Sigmoid colon (tissue), 4 donors: ENCODE results near the gene PPM1K.

Experiments
- EP300 ChIP-seq, 4 donors: sonication (generic); formaldehyde crosslinking; IDR thresholded peaks; one replicate each; pipeline ENCODE4 v1.6.1; 2017; ENCODE audit warnings: antibody characterized with exemption in 4 of 4
- POLR2A ChIP-seq, 2 donors: fragments of 450-650 bp; IDR thresholded peaks; one replicate each; pipeline ENCODE4 v1.6.1; 2016; ENCODE audit warnings: antibody characterized with exemption in 2 of 2, mild to moderate bottlenecking in 2 of 2, moderate library complexity in 2 of 2
- POLR2AphosphoS5 ChIP-seq, 4 donors: sonication (generic); formaldehyde crosslinking; IDR thresholded peaks; one replicate each; pipeline ENCODE4 v1.6.1; 2017; ENCODE audit warnings: antibody characterized with exemption in 4 of 4
- TF ChIP-seq, protein P1 (sequence below), 4 experiments: fragments of 450-650 bp in 3 of 4; fragments of 200-600 bp in 1 of 4; IDR thresholded peaks; one replicate each; pipeline ENCODE4 v1.5.1; 2016 to 2019; ENCODE audit warnings: antibody characterized with exemption in 4 of 4, mild to moderate bottlenecking in 3 of 4, moderate library complexity in 2 of 4

DNA sequence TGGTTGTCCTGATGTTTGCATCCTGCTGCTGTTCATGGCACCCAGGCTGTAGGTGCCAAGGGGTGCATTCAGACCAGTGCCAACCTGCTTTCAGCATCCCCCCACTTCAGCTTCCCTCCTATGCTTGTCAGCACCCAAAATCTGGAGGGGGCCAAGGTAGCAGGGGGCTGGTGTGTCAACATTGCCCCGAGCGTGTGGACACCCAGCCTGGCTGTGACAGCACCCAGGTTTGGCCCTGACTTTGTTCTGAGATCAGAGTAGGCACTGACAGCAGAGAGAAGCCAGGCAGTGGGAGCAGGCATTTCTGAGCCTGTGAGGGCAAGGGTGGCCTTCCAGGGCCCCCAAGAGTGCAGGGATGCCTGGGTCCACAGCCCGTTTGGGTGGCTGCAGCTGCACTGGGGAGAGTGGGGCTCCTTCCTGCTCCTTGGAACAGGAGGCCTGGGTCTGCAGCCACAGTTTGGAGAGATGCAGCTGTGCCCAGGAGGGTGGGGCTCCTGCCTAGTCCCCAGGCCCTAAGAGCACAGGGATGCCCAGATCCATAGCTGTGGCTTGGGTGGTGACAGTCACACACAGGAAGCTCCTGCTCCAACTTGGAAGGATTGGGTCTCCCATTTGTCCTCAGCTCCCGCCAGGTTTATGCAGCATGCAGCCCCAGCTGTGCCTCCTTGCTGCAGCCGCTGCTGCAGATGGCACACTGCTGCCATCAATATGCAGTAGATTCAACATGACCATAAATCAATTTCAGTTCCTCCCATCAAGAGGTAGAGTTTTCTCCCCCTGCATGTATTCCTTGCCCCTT lies 12.3 kb upstream of the PPM1K start:
- TF ChIP-seq, protein P1, sequence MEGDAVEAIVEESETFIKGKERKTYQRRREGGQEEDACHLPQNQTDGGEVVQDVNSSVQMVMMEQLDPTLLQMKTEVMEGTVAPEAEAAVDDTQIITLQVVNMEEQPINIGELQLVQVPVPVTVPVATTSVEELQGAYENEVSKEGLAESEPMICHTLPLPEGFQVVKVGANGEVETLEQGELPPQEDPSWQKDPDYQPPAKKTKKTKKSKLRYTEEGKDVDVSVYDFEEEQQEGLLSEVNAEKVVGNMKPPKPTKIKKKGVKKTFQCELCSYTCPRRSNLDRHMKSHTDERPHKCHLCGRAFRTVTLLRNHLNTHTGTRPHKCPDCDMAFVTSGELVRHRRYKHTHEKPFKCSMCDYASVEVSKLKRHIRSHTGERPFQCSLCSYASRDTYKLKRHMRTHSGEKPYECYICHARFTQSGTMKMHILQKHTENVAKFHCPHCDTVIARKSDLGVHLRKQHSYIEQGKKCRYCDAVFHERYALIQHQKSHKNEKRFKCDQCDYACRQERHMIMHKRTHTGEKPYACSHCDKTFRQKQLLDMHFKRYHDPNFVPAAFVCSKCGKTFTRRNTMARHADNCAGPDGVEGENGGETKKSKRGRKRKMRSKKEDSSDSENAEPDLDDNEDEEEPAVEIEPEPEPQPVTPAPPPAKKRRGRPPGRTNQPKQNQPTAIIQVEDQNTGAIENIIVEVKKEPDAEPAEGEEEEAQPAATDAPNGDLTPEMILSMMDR (IDR thresholded peaks at IDR 0.05) = no peak
- no peak for TF ChIP-seq POLR2A (IDR thresholded peaks at IDR 0.05)
- TF ChIP-seq EP300 (IDR thresholded peaks at IDR 0.05) = no peak
- no peak for TF ChIP-seq POLR2AphosphoS5 (IDR thresholded peaks at IDR 0.05)
